ENCODE measurements around the gene KRT27.

DNA sequence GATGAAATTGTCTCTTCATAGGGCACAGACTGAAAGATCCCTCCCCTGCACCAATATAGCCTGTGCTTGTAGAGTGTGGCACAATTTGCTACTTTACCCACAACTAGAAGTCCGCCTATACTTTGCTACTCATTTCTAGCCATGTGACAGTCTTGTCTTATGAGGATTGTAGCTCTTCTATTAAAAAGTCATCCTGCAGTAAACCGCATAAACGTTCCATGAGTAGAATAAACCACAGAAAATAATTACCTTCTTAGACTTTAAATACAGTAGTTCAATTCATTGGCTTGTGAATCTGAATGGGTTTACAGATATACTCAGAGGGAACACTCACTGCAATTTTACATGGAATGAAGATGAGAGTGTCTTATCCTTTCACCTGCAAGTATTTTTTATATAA is 4.4 kb downstream of the KRT27 start:
- TF ChIP-seq, protein P1, sequence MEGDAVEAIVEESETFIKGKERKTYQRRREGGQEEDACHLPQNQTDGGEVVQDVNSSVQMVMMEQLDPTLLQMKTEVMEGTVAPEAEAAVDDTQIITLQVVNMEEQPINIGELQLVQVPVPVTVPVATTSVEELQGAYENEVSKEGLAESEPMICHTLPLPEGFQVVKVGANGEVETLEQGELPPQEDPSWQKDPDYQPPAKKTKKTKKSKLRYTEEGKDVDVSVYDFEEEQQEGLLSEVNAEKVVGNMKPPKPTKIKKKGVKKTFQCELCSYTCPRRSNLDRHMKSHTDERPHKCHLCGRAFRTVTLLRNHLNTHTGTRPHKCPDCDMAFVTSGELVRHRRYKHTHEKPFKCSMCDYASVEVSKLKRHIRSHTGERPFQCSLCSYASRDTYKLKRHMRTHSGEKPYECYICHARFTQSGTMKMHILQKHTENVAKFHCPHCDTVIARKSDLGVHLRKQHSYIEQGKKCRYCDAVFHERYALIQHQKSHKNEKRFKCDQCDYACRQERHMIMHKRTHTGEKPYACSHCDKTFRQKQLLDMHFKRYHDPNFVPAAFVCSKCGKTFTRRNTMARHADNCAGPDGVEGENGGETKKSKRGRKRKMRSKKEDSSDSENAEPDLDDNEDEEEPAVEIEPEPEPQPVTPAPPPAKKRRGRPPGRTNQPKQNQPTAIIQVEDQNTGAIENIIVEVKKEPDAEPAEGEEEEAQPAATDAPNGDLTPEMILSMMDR (IDR thresholded peaks at IDR 0.05): no peak
- no peak for TF ChIP-seq POLR2A (IDR thresholded peaks at IDR 0.05)
